ENCODE results near the gene ATRNL1. TPM values are rescaled to one million over a fixed set of nuclear protein-coding genes. Genes with fewer than 3 reads are reported as not detected.
A peak's percentile ranks its signal among the peaks of the same experiment; 100 is the strongest.
"Not testable (repeated sequence)": the region's sequence is repeated elsewhere in the genome, so short reads cannot be mapped to it uniquely, and the experiment has no call there.

The ATRNL1 gene
- total and polyA plus RNA-seq, 5 donors: 0.75 to 2.2 (median 2.0) TPM

DNA sequence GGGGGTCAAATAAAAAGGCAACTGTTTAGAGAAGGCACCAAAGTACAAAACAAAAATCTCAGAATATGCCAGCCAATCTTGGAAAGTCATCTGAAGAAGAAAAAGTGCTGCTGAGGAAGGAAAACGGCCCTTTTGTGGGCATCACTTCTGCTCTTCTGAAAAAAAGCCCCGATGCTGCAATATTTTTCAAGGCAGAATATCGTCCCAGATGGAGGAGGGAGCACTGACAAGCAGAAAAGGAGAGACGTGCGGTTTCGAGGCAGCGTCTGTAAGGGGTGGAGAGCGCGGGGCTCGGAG, 959 bp upstream of the ATRNL1 start:
- Histone ChIP-seq H3K4me1 (ENCODE audit: control insufficient read depth, insufficient read depth, low read length) (no peaks in the 10 kb centered on the region), H3K27ac (ENCODE audit: low read length) (no peak overlapping the region), H3K27me3 (ENCODE audit: control insufficient read depth, insufficient read depth) (no peaks in the 10 kb centered on the region), H3K9me3 (ENCODE audit: control insufficient read depth, low read length) (no peaks in the 10 kb centered on the region), H3K4me3 (ENCODE audit: low read length) (peak overlapping the region; percentile 71)
- ATAC-seq (peak; percentile 35 to 42), DNase-seq (no peak)
- under 1% methylated on average over 10 of the region's 10 CpGs for WGBS
- intact Hi-C loops (cut with DNase I): no loop called here

- H3K4me1 ChIP-seq (ENCODE audit: control insufficient read depth, insufficient read depth, low read length): no peaks in the 10 kb centered on the region
- H3K9me3 ChIP-seq (ENCODE audit: control insufficient read depth, low read length): no peaks in the 10 kb centered on the region
- DNase-seq: peak; percentile 27 to 70 (median 51)
- WGBS: under 1% methylated on average over 75 of the region's 75 CpGs
- no peaks in the 10 kb centered on the region for H3K27me3 ChIP-seq (ENCODE audit: control insufficient read depth, insufficient read depth)
- H3K4me3 ChIP-seq (ENCODE audit: low read length): peak overlapping the region; percentile 71
- intact Hi-C loops (cut with DNase I): no loop called here
- H3K27ac ChIP-seq (ENCODE audit: low read length): no peak overlapping the region
- peak; percentile 84 to 89 for ATAC-seq
Observed at GRCh38 chr10:115092555-115093285, 445 bp upstream of the ATRNL1 start.

- Histone ChIP-seq H3K4me3 (ENCODE audit: low read length) (peak overlapping the region; percentile 71), H3K27ac (ENCODE audit: low read length) (no peak overlapping the region), H3K4me1 (ENCODE audit: control insufficient read depth, insufficient read depth, low read length) (no peaks in the 10 kb centered on the region), H3K9me3 (ENCODE audit: control insufficient read depth, low read length) (no peaks in the 10 kb centered on the region), H3K27me3 (ENCODE audit: control insufficient read depth, insufficient read depth) (no peaks in the 10 kb centered on the region)
- WGBS: 3% methylated on average over 61 of the region's 61 CpGs
- intact Hi-C loops (cut with DNase I): no loop called here
- ATAC-seq (peak; percentile 43 to 66), DNase-seq (peak; percentile 19 to 60 (median 40))
Observed at GRCh38 chr10:115093776-115094408, 727 bp downstream of the ATRNL1 start.

- intact Hi-C loops (cut with DNase I): no loop called here
- Histone ChIP-seq H3K27me3 (ENCODE audit: control insufficient read depth, insufficient read depth) (no peaks in the 10 kb centered on the region), H3K4me3 (ENCODE audit: low read length) (peak overlapping the region; percentile 71), H3K27ac (ENCODE audit: low read length) (no peak overlapping the region), H3K9me3 (ENCODE audit: control insufficient read depth, low read length) (no peaks in the 10 kb centered on the region), H3K4me1 (ENCODE audit: control insufficient read depth, insufficient read depth, low read length) (no peaks in the 10 kb centered on the region)
- DNase-seq (no peak), ATAC-seq (no peak)
- 65% methylated on average over 12 of the region's 12 CpGs for WGBS
Observed at GRCh38 chr10:115094416-115095140, 1.4 kb downstream of the ATRNL1 start.

DNA sequence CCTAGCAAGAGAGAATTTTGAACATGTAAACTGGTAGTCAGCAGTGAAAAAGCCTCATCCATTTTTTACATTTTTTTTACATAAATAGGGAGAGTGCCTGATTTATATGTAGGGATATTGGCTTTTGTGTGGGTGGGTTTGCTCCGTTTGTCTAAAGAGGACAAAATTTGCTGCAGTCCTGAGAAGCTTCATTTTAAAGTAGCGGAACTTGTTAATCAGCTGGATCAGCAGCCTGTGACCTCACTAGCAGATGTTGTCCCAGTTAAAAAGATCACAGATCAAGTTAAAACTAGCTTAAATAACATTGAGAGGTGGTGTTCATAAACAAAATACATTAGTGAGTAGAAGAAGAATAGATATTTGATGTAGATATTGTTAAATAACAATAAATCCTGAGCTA, 2.6 kb downstream of the ATRNL1 start:
- 73% methylated on average over 2 of the region's 2 CpGs for WGBS
- H3K27me3 ChIP-seq (ENCODE audit: control insufficient read depth, insufficient read depth): no peaks in the 10 kb centered on the region
- no peak for DNase-seq
- H3K4me3 ChIP-seq (ENCODE audit: low read length): no peak overlapping the region
- no peaks in the 10 kb centered on the region for H3K4me1 ChIP-seq (ENCODE audit: control insufficient read depth, insufficient read depth, low read length)
- ATAC-seq: no peak
- intact Hi-C loops (cut with DNase I): no loop called here
- H3K9me3 ChIP-seq (ENCODE audit: control insufficient read depth, low read length): no peaks in the 10 kb centered on the region
- H3K27ac ChIP-seq (ENCODE audit: low read length): no peak overlapping the region

DNA sequence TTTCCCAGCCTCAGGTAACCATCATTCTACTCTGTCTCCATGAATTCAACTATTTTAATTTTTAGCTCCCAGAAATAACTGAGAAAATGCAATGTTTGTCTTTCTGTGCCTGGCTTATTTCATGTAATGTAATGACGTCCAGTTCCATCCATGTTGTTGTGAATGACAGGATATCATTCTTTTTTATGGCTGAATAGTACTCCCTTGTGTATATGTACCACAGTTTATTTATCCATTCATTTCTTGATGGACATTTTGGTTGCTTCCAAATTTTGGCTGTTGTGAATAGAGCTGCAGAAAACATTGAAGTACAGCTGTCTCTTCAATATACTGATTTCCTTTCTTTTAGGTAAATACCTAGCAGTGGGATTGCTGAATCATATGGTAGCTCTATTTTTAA, 10.5 kb downstream of the ATRNL1 start:
- Histone ChIP-seq H3K4me3 (ENCODE audit: low read length) (no peak overlapping the region), H3K27ac (ENCODE audit: low read length) (no peak overlapping the region), H3K27me3 (ENCODE audit: control insufficient read depth, insufficient read depth) (no peaks in the 10 kb centered on the region), H3K9me3 (ENCODE audit: control insufficient read depth, low read length) (no peaks in the 10 kb centered on the region), H3K4me1 (ENCODE audit: control insufficient read depth, insufficient read depth, low read length) (no peaks in the 10 kb centered on the region)
- intact Hi-C loops (cut with DNase I): no loop called here
- no peak for ATAC-seq
- DNase-seq: no peak
- 79% methylated on average over 1 of the region's 1 CpG for WGBS

DNA sequence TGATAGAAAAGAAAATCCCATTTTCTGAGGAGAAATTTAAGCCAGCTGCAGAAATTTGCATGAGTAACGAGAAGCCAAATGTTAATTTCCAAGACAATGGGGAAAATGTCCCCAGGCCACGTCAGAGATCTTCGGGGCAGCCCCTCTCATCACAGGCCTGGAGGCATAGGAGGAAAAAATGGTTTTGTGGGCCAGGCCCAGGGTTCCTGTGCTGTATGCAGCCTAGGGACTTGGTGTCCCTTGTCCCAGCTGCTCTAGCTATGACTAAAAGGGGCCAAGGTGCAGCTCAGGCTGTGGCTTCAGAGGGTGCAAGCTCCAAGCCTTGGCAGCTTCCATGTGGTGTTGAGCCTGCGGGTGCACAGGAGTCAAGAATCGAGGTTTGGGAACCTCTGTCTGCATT, 12.2 kb downstream of the ATRNL1 start:
- H3K27ac ChIP-seq (ENCODE audit: low read length); intact Hi-C loops (cut with DNase I); H3K4me3 ChIP-seq (ENCODE audit: low read length); H3K27me3 ChIP-seq (ENCODE audit: control insufficient read depth, insufficient read depth); DNase-seq; H3K4me1 ChIP-seq (ENCODE audit: control insufficient read depth, insufficient read depth, low read length); H3K9me3 ChIP-seq (ENCODE audit: control insufficient read depth, low read length); ATAC-seq: not testable (repeated sequence)
- WGBS: 89% methylated on average over 5 of the region's 5 CpGs

DNA sequence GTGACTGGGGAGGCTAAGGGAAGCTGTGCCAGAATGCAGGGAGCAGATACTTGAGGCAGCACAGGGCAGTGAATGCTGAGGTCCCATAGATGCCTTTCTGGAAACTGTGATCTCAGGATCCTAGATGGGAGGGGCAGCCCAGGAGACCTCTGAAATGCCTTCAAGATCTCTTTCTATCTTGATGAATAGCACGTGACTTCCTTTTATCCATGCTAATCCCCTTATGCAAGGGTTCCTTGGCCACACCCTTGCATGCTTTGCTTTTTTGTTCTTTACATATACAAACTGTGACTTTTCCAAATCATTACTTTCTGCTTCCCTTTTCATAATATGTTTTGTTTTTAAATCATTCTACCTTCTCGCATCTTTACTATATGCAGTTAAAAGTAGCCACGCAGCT, 14.7 kb downstream of the ATRNL1 start:
- no peaks in the 10 kb centered on the region for H3K4me1 ChIP-seq (ENCODE audit: control insufficient read depth, insufficient read depth, low read length)
- no peaks in the 10 kb centered on the region for H3K9me3 ChIP-seq (ENCODE audit: control insufficient read depth, low read length)
- ATAC-seq: no peak
- intact Hi-C loops (cut with DNase I): no loop called here
- 85% methylated on average over 3 of the region's 3 CpGs for WGBS
- H3K27ac ChIP-seq (ENCODE audit: low read length): no peak overlapping the region
- DNase-seq: no peak
- H3K27me3 ChIP-seq (ENCODE audit: control insufficient read depth, insufficient read depth): no peaks in the 10 kb centered on the region
- no peak overlapping the region for H3K4me3 ChIP-seq (ENCODE audit: low read length)

DNA sequence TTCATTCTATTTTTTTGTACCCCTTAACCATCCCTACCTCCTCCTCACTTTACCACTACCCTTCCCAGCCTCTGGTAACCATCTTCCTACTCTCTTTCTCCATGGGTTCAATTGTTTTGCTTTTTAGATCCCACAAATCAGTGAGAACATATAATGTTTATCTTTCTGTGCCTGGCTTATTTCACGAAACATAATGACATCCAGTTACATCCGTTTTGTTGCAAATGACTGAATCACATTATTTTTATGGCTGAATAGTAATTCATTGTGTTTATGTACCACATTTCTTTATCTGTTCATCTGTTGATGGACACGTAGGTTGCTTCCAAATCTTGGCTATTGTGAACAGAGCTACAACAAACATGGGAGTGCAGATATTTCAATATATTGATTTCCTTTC, 24.1 kb downstream of the ATRNL1 start:
- intact Hi-C loops (cut with DNase I): no loop called here
- Histone ChIP-seq H3K9me3 (ENCODE audit: control insufficient read depth, low read length) (no peaks in the 10 kb centered on the region), H3K4me1 (ENCODE audit: control insufficient read depth, insufficient read depth, low read length) (no peaks in the 10 kb centered on the region), H3K27me3 (ENCODE audit: control insufficient read depth, insufficient read depth) (no peaks in the 10 kb centered on the region), H3K27ac (ENCODE audit: low read length) (no peak overlapping the region), H3K4me3 (ENCODE audit: low read length) (no peak overlapping the region)
- DNase-seq (no peak), ATAC-seq (no peak)
- WGBS: 68% methylated on average over 3 of the region's 3 CpGs

DNA sequence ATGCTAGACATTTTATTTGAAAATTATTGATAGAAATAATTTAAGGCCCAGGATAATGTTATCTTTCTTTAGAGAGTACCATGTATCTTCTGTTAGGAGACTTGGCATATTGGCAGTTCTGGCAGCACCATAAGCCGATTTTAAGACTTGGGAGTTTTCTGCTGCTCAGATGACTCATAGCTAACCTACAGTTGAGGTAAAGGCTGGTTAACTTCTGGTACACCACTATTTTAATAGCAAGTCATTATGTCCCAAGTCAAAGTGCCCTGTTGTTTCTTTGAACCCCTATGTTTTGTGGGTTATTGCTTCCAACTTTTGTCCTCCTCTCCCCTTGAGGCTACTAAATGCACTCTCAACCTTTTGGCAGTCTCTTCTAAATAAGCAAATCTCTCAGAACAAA, 25.2 kb downstream of the ATRNL1 start:
- WGBS: 82% methylated on average over 1 of the region's 1 CpG
- intact Hi-C loops (cut with DNase I): no loop called here
- H3K9me3 ChIP-seq (ENCODE audit: control insufficient read depth, low read length): no peaks in the 10 kb centered on the region
- H3K4me3 ChIP-seq (ENCODE audit: low read length): no peak overlapping the region
- no peaks in the 10 kb centered on the region for H3K4me1 ChIP-seq (ENCODE audit: control insufficient read depth, insufficient read depth, low read length)
- DNase-seq: no peak
- ATAC-seq: no peak
- H3K27ac ChIP-seq (ENCODE audit: low read length): no peak overlapping the region
- H3K27me3 ChIP-seq (ENCODE audit: control insufficient read depth, insufficient read depth): no peaks in the 10 kb centered on the region

DNA sequence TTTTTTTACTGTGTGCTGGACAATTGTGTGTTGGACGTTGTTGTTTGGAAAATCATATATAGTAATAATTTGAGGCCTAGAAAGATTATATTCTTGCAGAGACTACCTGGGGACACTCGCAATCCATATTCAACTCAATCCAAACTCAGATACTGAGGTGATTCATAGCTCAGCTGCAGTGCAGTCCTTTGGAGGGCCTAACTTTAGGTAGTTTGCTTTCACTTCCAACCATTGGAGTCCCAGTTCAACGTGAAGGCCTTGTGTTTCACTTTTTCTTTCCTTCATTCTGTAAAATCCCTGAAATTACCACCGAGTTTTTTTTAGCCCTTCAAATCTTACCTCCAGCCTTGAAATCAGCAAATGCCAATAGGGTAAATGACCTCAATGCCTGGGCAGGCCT, 32.3 kb downstream of the ATRNL1 start:
- DNase-seq (no peak), ATAC-seq (no peak)
- intact Hi-C loops (cut with DNase I): loop anchor here in 2 of 4 donors (5.0 to 10.0 kb wide), 2 partner anchors 248 to 251 kb away; no protein-coding TSS in a partner anchor
- Histone ChIP-seq H3K4me1 (ENCODE audit: control insufficient read depth, insufficient read depth, low read length) (no peaks in the 10 kb centered on the region), H3K27me3 (ENCODE audit: control insufficient read depth, insufficient read depth) (no peaks in the 10 kb centered on the region), H3K4me3 (ENCODE audit: low read length) (no peak overlapping the region), H3K9me3 (ENCODE audit: control insufficient read depth, low read length) (no peaks in the 10 kb centered on the region), H3K27ac (ENCODE audit: low read length) (no peak overlapping the region)
- 81% methylated on average over 4 of the region's 4 CpGs for WGBS

Measured in right cardiac atrium (tissue), 5 donors.